ENCODE data around the gene GCH1. TPM values are rescaled to one million over a fixed set of nuclear protein-coding genes. Genes with fewer than 3 reads are reported as not detected.

GCH1 gene
- polyA plus RNA-seq, 3 donors: 55.3 to 68.6 (median 63.3) TPM

- Histone ChIP-seq H3K9ac (ENCODE audit: insufficient read depth, low read length, poor library complexity, severe bottlenecking) (no peak overlapping the region), H2AFZ (ENCODE audit: insufficient read depth, low read depth, low read length, poor library complexity, severe bottlenecking) (peak overlapping the region; percentile 43), H3K36me3 (replicated peaks in 1 of 2; ENCODE audit: control insufficient read depth in 1 of 2, insufficient read depth in 2 of 2, low read length in 2 of 2) (no peaks in the 10 kb centered on the region), H3K27me3 (ENCODE audit: control insufficient read depth in 2 of 2, insufficient read depth in 2 of 2, low read length in 2 of 2) (peaks cover 0 to 10% of the 10 kb centered on the region in 2 donors), H3K4me3 (replicated peaks in 1 of 3; ENCODE audit: low read depth in 2 of 3, low read length in 3 of 3) (no peak overlapping the region), H3K4me1 (ENCODE audit: control insufficient read depth in 1 of 2, insufficient read depth in 2 of 2, low read length in 2 of 2) (peaks cover 7 to 10% of the 10 kb centered on the region in 2 donors), H3K27ac (ENCODE audit: low read depth in 1 of 2, low read length in 2 of 2) (no peak overlapping the region), H3K9me3 (replicated peaks in 1 of 2; ENCODE audit: control insufficient read depth in 1 of 2, insufficient read depth in 1 of 2, low read length in 2 of 2) (no peaks in the 10 kb centered on the region), H3K79me2 (ENCODE audit: insufficient read depth, low read length) (no peaks in the 10 kb centered on the region), H4K20me1 (ENCODE audit: insufficient read depth, low read length) (no peaks in the 10 kb centered on the region), H3K4me2 (replicated peaks; ENCODE audit: extremely low read depth, low read length, poor library complexity, severe bottlenecking) (no peak overlapping the region)
- no peak for DNase-seq
- no peak for TF ChIP-seq CTCF (IDR thresholded peaks at IDR 0.05)
- peak overlapping the region in 1 of 2 donors; percentile 55 for H3K4me3 Mint-ChIP-seq
- WGBS (ENCODE audit: insufficient coverage): 100% methylated on average over 1 of the region's 6 CpGs
- peak overlapping the region in 1 of 7 donors; percentile 18 for H3K27ac Mint-ChIP-seq
- intact Hi-C loops (cut with micrococcal nuclease): loop anchor here (5.0 kb wide), 2 partner anchors 238 to 243 kb away; partner anchors contain the start of gene SAMD4A (in 1 of the 2)
- H3K27me3 Mint-ChIP-seq (ENCODE audit: low read depth in 3 of 3): peaks cover 12 to 21% (median 17%) of the 10 kb centered on the region in 3 donors
- peaks cover 0 to 6% (median 3%) of the 10 kb centered on the region in 7 donors for H3K9me3 Mint-ChIP-seq
- peaks cover 12% of the 10 kb centered on the region for H3K4me1 Mint-ChIP-seq
- H3K36me3 Mint-ChIP-seq: no peaks in the 10 kb centered on the region
Measured at GRCh38 chr14:54805070-54805444, 97.6 kb downstream of the GCH1 start.

- Histone ChIP-seq H3K4me1 (ENCODE audit: control insufficient read depth in 1 of 2, insufficient read depth in 2 of 2, low read length in 2 of 2) (peaks cover 7 to 10% of the 10 kb centered on the region in 2 donors), H3K9ac (ENCODE audit: insufficient read depth, low read length, poor library complexity, severe bottlenecking) (no peak overlapping the region), H3K4me2 (replicated peaks; ENCODE audit: extremely low read depth, low read length, poor library complexity, severe bottlenecking) (no peak overlapping the region), H3K79me2 (ENCODE audit: insufficient read depth, low read length) (no peaks in the 10 kb centered on the region), H4K20me1 (ENCODE audit: insufficient read depth, low read length) (no peaks in the 10 kb centered on the region), H3K4me3 (replicated peaks in 1 of 3; ENCODE audit: low read depth in 2 of 3, low read length in 3 of 3) (no peak overlapping the region), H3K36me3 (replicated peaks in 1 of 2; ENCODE audit: control insufficient read depth in 1 of 2, insufficient read depth in 2 of 2, low read length in 2 of 2) (no peaks in the 10 kb centered on the region), H3K27ac (ENCODE audit: low read depth in 1 of 2, low read length in 2 of 2) (no peak overlapping the region), H2AFZ (ENCODE audit: insufficient read depth, low read depth, low read length, poor library complexity, severe bottlenecking) (no peak overlapping the region), H3K27me3 (ENCODE audit: control insufficient read depth in 2 of 2, insufficient read depth in 2 of 2, low read length in 2 of 2) (peaks cover 0 to 10% of the 10 kb centered on the region in 2 donors), H3K9me3 (replicated peaks in 1 of 2; ENCODE audit: control insufficient read depth in 1 of 2, insufficient read depth in 1 of 2, low read length in 2 of 2) (no peaks in the 10 kb centered on the region)
- TF ChIP-seq CTCF (IDR thresholded peaks at IDR 0.05): no peak
- Mint-ChIP-seq H3K27me3 (ENCODE audit: low read depth in 3 of 3) (peaks cover 12 to 21% (median 17%) of the 10 kb centered on the region in 3 donors), H3K4me3 (peak overlapping the region in 1 of 2 donors; percentile 42), H3K9me3 (peaks cover 0 to 6% (median 3%) of the 10 kb centered on the region in 7 donors), H3K27ac (peak overlapping the region in 1 of 7 donors; percentile 70), H3K36me3 (no peaks in the 10 kb centered on the region), H3K4me1 (peaks cover 12% of the 10 kb centered on the region)
- intact Hi-C loops (cut with micrococcal nuclease): loop anchor here (5.0 kb wide), 2 partner anchors 237 to 242 kb away; partner anchors contain the start of gene SAMD4A (in 1 of the 2)
- no peak for DNase-seq
- 96% methylated on average over 6 of the region's 16 CpGs for WGBS (ENCODE audit: insufficient coverage)
Measured at GRCh38 chr14:54804538-54805041, 98.0 kb downstream of the GCH1 start.
